HCT116 (cell line): ENCODE measurements around the gene DRAXIN. TPM values are rescaled to one million over a fixed set of nuclear protein-coding genes. Genes with fewer than 3 reads are reported as not detected.

ENCODE experiments used
- ATAC-seq: fragments of 200-7000 bp; cut with Tn5 transposase; 2 replicates; pipeline ENCODE4 v1.9.1; 2020; ENCODE audit warnings: mild to moderate bottlenecking, moderate library complexity
- BruUV-seq: library from RNA; stranded (reverse); fragments of 400-500 nt; replicated peaks from 2 replicates; lab custom pipeline; 2021; lab: Mats Ljungman, UMichigan
- CTCF ChIA-PET: fragments of 300-600 bp; sonication (Branson Sonifier 250); formaldehyde crosslinking; loops from one replicate; lab custom pipeline; 2021; ENCODE audit warnings: antibody characterized with exemption; lab: Charles Lee
- POLR2A ChIA-PET: fragments of 300-600, 350-600 bp; sonication (Branson Sonifier 250); formaldehyde crosslinking; loops from one replicate; lab custom pipeline; 2021; ENCODE audit warnings: antibody characterized with exemption; lab: Charles Lee
- RAD21 ChIA-PET, 2 experiments: fragments of 300-600 bp; sonication (Branson Sonifier 250); formaldehyde crosslinking; loops; one replicate each; lab custom pipeline; 2023; ENCODE audit warnings: low total read pairs in 2 of 2; ENCODE audit not compliant: uncharacterized antibody in 2 of 2, unreplicated experiment in 2 of 2, low non-redundant PET in 1 of 2; lab: Charles Lee
- DNase-seq: peaks from one replicate; pipeline ENCODE4 v3.0.0-alpha.2; 2010; ENCODE audit warnings: low read depth, low spot score
- H2AFZ ChIP-seq: fragments of 200-600 bp; shearing (Covaris generic), sonication (generic); 2 replicates; pipeline ENCODE4 v1.6.1; 2017; ENCODE audit warnings: low read depth, mixed run types, mixed read lengths, antibody characterized with exemption, low read length; ENCODE audit not compliant: poor library complexity, severe bottlenecking
- H3K27ac ChIP-seq: 2 replicates; pipeline ENCODE4 v1.5.1; 2012; ENCODE audit warnings: low read depth, low read length
- H3K27me3 ChIP-seq: fragments of 200-600 bp; sonication (generic); 2 replicates; pipeline ENCODE4 v1.6.1; 2016; ENCODE audit warnings: mixed run types, low read length, mixed read lengths; ENCODE audit not compliant: insufficient read depth
- H3K36me3 ChIP-seq, 2 experiments: fragments of 200-500 bp in 1 of 2; fragments of 200-600 bp in 1 of 2; sonication (Bioruptor generic) in 1 of 2; sonication (generic) in 1 of 2; 2 replicates each; pipeline versions ENCODE4 v1.5.1 to v1.6.1; 2014 to 2016; ENCODE audit warnings: low read length in 2 of 2, inconsistent platforms in 1 of 2, mixed read lengths in 1 of 2, mixed run types in 1 of 2; ENCODE audit not compliant: insufficient read depth in 2 of 2, control insufficient read depth in 1 of 2
- H3K4me1 ChIP-seq, 2 experiments: fragments of 200-600 bp in 1 of 2; sonication (generic) in 1 of 2; 2 replicates each; pipeline versions ENCODE4 v1.5.1 to v1.6.1; 2012 to 2017; ENCODE audit warnings: low read length in 2 of 2, inconsistent platforms in 1 of 2, mild to moderate bottlenecking in 1 of 2, mixed read lengths in 1 of 2, mixed run types in 1 of 2, moderate library complexity in 1 of 2; ENCODE audit not compliant: insufficient read depth in 2 of 2, control insufficient read depth in 1 of 2
- H3K4me2 ChIP-seq: fragments of 200-600 bp; sonication (generic); 2 replicates; pipeline ENCODE4 v1.6.1; 2017; ENCODE audit warnings: mixed run types, low read length, mixed read lengths
- H3K4me3 ChIP-seq, 2 experiments: fragments of 200-600 bp in 1 of 2; sonication (generic) in 1 of 2; replicated peaks in 1 of 2; 2 replicates each; pipeline ENCODE4 v1.5.1; 2011 to 2016; ENCODE audit warnings: low read length in 2 of 2, control low read depth in 1 of 2, low read depth in 1 of 2, mild to moderate bottlenecking in 1 of 2, mixed read lengths in 1 of 2, mixed run types in 1 of 2
- H3K79me2 ChIP-seq: fragments of 200-600 bp; sonication (generic); 2 replicates; pipeline ENCODE4 v1.6.1; 2017; ENCODE audit warnings: mild to moderate bottlenecking, mixed run types, low read length, moderate library complexity, mixed read lengths; ENCODE audit not compliant: insufficient read depth
- H3K9ac ChIP-seq: fragments of 200-600 bp; sonication (generic); 2 replicates; pipeline ENCODE4 v1.6.1; 2016; ENCODE audit warnings: low read length, mixed read lengths
- H3K9me2 ChIP-seq: fragments of 200-600 bp; sonication (generic), shearing (Covaris generic); 2 replicates; pipeline ENCODE4 v1.6.1; 2017; ENCODE audit warnings: mixed run types, mild to moderate bottlenecking, moderate library complexity; ENCODE audit not compliant: insufficient read depth
- H3K9me3 ChIP-seq, 2 experiments: fragments of 200-500 bp in 1 of 2; fragments of 200-600 bp in 1 of 2; sonication (Bioruptor generic) in 1 of 2; sonication (generic) in 1 of 2; 2 replicates each; pipeline ENCODE4 v1.6.1; 2014 to 2017; ENCODE audit warnings: low read length in 2 of 2, mixed read lengths in 2 of 2, inconsistent platforms in 1 of 2, low read depth in 1 of 2, mild to moderate bottlenecking in 1 of 2, mixed run types in 1 of 2, moderate library complexity in 1 of 2; ENCODE audit not compliant: control insufficient read depth in 1 of 2, insufficient read depth in 1 of 2
- H4K20me1 ChIP-seq: fragments of 200-600 bp; sonication (generic), shearing (Covaris generic); 2 replicates; pipeline ENCODE4 v1.6.1; 2017; ENCODE audit warnings: mixed run types, mild to moderate bottlenecking, moderate library complexity; ENCODE audit not compliant: insufficient read depth
- CBX3 ChIP-seq: IDR thresholded peaks from 2 replicates; pipeline ENCODE4 v1.6.1; 2012; ENCODE audit warnings: low read depth
- CEBPB ChIP-seq: IDR thresholded peaks from 2 replicates; pipeline ENCODE4 v1.6.1; 2012; ENCODE audit warnings: low read depth
- ELF1 ChIP-seq: IDR thresholded peaks from 2 replicates; pipeline ENCODE4 v1.6.1; 2012; ENCODE audit warnings: low read depth, borderline replicate concordance
- EZH2phosphoT487 ChIP-seq: fragments of 200-600 bp; IDR thresholded peaks from 2 replicates; pipeline ENCODE4 v1.6.1; 2018; ENCODE audit warnings: antibody characterized with exemption, borderline replicate concordance
- JUND ChIP-seq: IDR thresholded peaks from 2 replicates; pipeline ENCODE4 v1.6.1; 2012
- POLR2A ChIP-seq: IDR thresholded peaks from 2 replicates; pipeline ENCODE4 v1.7.0; 2011; ENCODE audit warnings: borderline replicate concordance; ENCODE audit not compliant: insufficient read depth, insufficient read length; ENCODE audit errors: extremely low read depth
- POLR2AphosphoS5 ChIP-seq: IDR thresholded peaks from 2 replicates; pipeline ENCODE4 v1.6.1; 2011; ENCODE audit warnings: mild to moderate bottlenecking, low read depth, low read length, moderate library complexity
- SIN3A ChIP-seq: IDR thresholded peaks from 2 replicates; pipeline ENCODE4 v1.6.1; 2012; ENCODE audit warnings: low read depth
- TCF7L2 ChIP-seq: IDR thresholded peaks from 2 replicates; pipeline ENCODE4 v1.7.0; 2011; ENCODE audit warnings: borderline replicate concordance, inconsistent platforms; ENCODE audit not compliant: insufficient read depth, insufficient read length; ENCODE audit errors: extremely low read depth
- YY1 ChIP-seq: IDR thresholded peaks from 2 replicates; pipeline ENCODE4 v1.6.1; 2011; ENCODE audit warnings: low read length, low read depth, moderate library complexity, mild to moderate bottlenecking; ENCODE audit not compliant: insufficient replicate concordance; ENCODE audit errors: extremely low read depth
- ZFX ChIP-seq: fragments of 450-650 bp; IDR thresholded peaks from 2 replicates; pipeline ENCODE4 v1.6.1; 2017
- intact Hi-C: fragments of 100-400 bp; cut with micrococcal nuclease; formaldehyde crosslinking; loops from 2 replicates; pipeline ENCODE4 v1.10.0; 2022
- total RNA-seq: library from RNA; stranded (reverse); gene quantifications from one replicate; pipeline ENCODE4 v1.2.1, GENCODE V29; 2021; ENCODE audit not compliant: unreplicated experiment
- TF ChIP-seq, protein P1 (sequence below): IDR thresholded peaks from 2 replicates; pipeline ENCODE4 v1.6.1; 2012
- TF ChIP-seq, protein P2 (sequence below): IDR thresholded peaks from 2 replicates; pipeline ENCODE4 v1.6.1; 2012; ENCODE audit warnings: low read depth

The DRAXIN gene
- total RNA-seq, 1 experiment from 2014 or later: 0.47 TPM

DNA sequence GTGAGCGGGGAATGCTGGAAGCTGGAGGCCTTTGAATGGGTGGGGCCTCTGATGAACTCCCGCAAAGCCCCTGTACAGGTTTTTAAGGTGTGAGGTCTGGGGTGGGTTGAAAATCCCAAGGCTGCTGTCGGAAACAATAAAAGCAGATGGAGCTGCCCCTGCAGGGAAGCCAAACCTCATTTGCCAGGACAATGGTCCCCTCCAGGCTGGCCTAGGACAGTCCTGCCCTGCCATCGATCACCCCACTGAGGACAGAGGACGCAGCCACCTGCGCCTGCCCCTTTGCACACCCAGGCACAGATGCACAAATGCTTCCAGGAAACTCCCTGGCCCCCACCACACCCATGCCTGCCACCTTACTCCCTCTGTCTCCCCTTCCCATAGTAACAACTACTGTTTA is 4.4 kb downstream of the DRAXIN start:
- Histone ChIP-seq H3K36me3 (no peaks in the 10 kb centered on the region), H3K9me2 (no peaks in the 10 kb centered on the region), H4K20me1 (no peaks in the 10 kb centered on the region), H2AFZ (no peak overlapping the region), H3K9ac (no peak overlapping the region), H3K9me3 (no peaks in the 10 kb centered on the region), H3K4me2 (no peak overlapping the region), H3K4me1 (peaks cover 21 to 31% of the 10 kb centered on the region in 2 experiments), H3K27ac (no peak overlapping the region), H3K79me2 (no peaks in the 10 kb centered on the region), H3K27me3 (peaks cover 17% of the 10 kb centered on the region; the same call in 1 of the 2 replicates), H3K4me3 (no peak overlapping the region)
- RAD21 ChIA-PET: no interaction called here
- ATAC-seq (no peak), DNase-seq (no peak)
- CTCF ChIA-PET: interaction anchor here (0.6 to 1.5 kb wide), 2 partner anchors 15 to 423 kb away, joined by 3 read pairs; no protein-coding TSS in a partner anchor
- POLR2A ChIA-PET: no interaction called here
- intact Hi-C loops: no loop called here
- BruUV-seq: no TSS peak
- TF ChIP-seq POLR2AphosphoS5: no peak
- TF ChIP-seq CEBPB: no peak
- no peak for TF ChIP-seq ELF1
- no peak for TF ChIP-seq POLR2A
- TF ChIP-seq, protein P1, sequence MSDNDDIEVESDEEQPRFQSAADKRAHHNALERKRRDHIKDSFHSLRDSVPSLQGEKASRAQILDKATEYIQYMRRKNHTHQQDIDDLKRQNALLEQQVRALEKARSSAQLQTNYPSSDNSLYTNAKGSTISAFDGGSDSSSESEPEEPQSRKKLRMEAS: no peak
- TF ChIP-seq EZH2phosphoT487: no peak
- TF ChIP-seq CBX3: no peak
- TF ChIP-seq, protein P2, sequence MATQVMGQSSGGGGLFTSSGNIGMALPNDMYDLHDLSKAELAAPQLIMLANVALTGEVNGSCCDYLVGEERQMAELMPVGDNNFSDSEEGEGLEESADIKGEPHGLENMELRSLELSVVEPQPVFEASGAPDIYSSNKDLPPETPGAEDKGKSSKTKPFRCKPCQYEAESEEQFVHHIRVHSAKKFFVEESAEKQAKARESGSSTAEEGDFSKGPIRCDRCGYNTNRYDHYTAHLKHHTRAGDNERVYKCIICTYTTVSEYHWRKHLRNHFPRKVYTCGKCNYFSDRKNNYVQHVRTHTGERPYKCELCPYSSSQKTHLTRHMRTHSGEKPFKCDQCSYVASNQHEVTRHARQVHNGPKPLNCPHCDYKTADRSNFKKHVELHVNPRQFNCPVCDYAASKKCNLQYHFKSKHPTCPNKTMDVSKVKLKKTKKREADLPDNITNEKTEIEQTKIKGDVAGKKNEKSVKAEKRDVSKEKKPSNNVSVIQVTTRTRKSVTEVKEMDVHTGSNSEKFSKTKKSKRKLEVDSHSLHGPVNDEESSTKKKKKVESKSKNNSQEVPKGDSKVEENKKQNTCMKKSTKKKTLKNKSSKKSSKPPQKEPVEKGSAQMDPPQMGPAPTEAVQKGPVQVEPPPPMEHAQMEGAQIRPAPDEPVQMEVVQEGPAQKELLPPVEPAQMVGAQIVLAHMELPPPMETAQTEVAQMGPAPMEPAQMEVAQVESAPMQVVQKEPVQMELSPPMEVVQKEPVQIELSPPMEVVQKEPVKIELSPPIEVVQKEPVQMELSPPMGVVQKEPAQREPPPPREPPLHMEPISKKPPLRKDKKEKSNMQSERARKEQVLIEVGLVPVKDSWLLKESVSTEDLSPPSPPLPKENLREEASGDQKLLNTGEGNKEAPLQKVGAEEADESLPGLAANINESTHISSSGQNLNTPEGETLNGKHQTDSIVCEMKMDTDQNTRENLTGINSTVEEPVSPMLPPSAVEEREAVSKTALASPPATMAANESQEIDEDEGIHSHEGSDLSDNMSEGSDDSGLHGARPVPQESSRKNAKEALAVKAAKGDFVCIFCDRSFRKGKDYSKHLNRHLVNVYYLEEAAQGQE: no peak
- TF ChIP-seq ZFX: no peak
- no peak for TF ChIP-seq SIN3A
- TF ChIP-seq YY1: no peak
- no peak for TF ChIP-seq TCF7L2
- TF ChIP-seq JUND: no peak
